ENCODE results near the gene MRM2.

MRM2 gene

GRCh38 chr7:2220030-2220429, 22.0 kb downstream of the MRM2 start:
- TF ChIP-seq, protein P1, sequence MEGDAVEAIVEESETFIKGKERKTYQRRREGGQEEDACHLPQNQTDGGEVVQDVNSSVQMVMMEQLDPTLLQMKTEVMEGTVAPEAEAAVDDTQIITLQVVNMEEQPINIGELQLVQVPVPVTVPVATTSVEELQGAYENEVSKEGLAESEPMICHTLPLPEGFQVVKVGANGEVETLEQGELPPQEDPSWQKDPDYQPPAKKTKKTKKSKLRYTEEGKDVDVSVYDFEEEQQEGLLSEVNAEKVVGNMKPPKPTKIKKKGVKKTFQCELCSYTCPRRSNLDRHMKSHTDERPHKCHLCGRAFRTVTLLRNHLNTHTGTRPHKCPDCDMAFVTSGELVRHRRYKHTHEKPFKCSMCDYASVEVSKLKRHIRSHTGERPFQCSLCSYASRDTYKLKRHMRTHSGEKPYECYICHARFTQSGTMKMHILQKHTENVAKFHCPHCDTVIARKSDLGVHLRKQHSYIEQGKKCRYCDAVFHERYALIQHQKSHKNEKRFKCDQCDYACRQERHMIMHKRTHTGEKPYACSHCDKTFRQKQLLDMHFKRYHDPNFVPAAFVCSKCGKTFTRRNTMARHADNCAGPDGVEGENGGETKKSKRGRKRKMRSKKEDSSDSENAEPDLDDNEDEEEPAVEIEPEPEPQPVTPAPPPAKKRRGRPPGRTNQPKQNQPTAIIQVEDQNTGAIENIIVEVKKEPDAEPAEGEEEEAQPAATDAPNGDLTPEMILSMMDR (conservative IDR thresholded peaks at IDR 0.05) = no peak
- no peak overlapping the region for H3K27ac ChIP-seq

- TF ChIP-seq, protein P1 (conservative IDR thresholded peaks at IDR 0.05) = no peak
Observed at GRCh38 chr7:2219606-2220005, 22.4 kb downstream of the MRM2 start.

GRCh38 chr7:2219136-2219535, 22.9 kb downstream of the MRM2 start:
- H3K27ac ChIP-seq = no peak overlapping the region
- TF ChIP-seq, protein P1 (conservative IDR thresholded peaks at IDR 0.05) = no peak

More at GRCh38 chr7:2219606-2220005, 22.4 kb downstream of the MRM2 start:
- no peak overlapping the region for H3K27ac ChIP-seq

DNA sequence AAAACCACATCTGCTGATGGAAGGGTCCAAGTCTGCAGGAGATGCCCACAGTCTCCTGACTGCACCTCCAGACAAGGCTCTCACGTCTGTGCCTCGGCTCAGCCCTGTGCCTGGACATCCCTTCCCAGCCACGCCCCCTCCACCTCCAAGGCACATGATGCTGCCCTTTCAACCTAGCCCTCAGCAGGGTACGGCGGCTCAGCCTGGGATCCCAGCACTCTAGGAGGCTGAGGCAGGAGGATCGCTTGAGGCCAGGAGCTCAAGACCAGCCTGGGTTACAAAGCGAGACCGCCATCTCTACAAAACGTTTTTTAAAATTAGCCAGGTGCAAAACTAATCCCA, 23.6 kb downstream of the MRM2 start:
- TF ChIP-seq, protein P1 (conservative IDR thresholded peaks at IDR 0.05) = no peak
- no peak overlapping the region for H3K27ac ChIP-seq

DNA sequence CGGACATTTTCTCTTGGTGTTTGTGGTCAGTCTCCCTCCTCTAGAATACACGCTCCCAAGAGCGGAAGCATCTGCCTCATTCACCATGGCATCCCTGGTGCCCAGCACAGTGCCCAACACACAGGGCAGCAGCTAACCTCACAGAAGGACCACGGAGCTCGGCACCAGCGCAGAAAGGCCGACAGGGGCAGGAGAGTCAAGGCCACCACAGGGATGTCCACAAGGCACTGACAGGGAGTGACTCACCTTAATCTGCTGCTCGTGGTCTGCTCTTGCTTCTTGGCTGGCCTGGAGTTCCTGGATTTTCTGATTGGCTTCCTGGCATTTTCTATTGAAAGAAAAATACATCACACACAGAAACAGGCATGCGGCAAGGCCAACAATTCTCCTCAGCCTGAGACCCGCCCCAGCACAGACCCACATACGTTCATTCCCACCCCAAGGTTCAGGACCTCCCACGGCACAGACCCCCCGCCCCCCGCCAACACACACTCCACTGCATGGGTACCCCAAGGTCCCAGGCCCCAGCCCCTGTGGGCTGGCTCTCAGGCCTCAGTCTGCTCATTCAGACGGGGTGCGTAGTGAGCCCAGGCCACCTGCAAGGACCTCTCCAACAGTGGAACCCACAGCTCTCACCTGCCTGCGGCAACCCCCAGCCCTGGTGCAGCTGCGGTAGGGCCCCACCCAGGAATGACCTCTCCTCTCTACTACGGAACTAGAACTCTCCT, 24.1 kb downstream of the MRM2 start:
- H3K27ac ChIP-seq = no peak overlapping the region
- TF ChIP-seq, protein P1 (conservative IDR thresholded peaks at IDR 0.05) = no peak

DNA sequence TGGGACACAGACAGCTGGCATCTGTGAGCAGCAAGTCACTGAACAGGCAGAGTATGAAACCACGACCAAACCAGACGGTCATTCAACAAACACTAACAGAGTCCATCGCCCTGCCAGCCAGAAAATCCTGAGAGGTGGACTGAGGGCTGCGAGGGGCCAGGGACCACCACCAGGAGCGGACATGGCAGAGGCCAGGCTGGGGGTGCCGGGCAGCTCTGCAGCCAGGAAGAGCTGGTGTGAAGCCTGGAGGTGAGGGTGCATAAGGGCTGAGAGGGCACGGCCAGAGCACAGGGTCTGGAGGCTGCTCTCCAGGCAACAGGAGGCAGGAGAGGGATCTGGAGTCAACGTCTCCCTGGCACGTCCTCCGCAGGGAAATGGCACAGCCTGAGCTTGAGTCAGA, 24.8 kb downstream of the MRM2 start:
- TF ChIP-seq, protein P1 (conservative IDR thresholded peaks at IDR 0.05) = no peak
- no peak overlapping the region for H3K27ac ChIP-seq

DNA sequence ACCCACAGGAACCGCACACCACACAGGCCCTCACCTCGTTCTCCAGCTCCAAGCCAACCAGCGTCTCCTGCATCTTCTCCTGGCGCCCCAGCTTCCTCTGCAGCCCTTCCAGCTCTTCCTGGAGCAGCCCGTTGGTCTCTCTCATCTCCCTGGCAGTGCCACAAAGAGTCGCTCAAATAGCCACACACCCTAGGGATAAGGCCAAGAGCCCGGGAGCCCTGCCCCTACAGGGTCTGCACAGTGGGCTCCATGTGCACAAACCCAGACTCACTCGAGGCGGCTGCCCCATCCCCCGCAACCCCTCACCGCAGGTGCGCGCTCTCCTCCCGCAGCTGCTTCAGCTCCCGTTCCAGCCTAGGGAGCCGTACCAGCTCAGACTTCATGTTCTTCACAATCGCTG, 26.2 kb downstream of the MRM2 start:
- no peak overlapping the region for H3K27ac ChIP-seq
- TF ChIP-seq, protein P1 (conservative IDR thresholded peaks at IDR 0.05) = no peak
